GM20000 (cell line): ENCODE data around the gene SEMA5A.
A peak's percentile ranks its signal among the peaks of the same experiment; 100 is the strongest.

Source experiments
- DNase-seq: peaks from one replicate; pipeline ENCODE4 v3.0.0; 2012; ENCODE audit warnings: low spot score
- TF ChIP-seq, protein P1 (sequence below): IDR thresholded peaks from 2 replicates; pipeline ENCODE4 v1.5.1; 2012; ENCODE audit warnings: mild to moderate bottlenecking, control low read depth; ENCODE audit errors: extremely low read depth, missing control alignments

The SEMA5A gene

DNA sequence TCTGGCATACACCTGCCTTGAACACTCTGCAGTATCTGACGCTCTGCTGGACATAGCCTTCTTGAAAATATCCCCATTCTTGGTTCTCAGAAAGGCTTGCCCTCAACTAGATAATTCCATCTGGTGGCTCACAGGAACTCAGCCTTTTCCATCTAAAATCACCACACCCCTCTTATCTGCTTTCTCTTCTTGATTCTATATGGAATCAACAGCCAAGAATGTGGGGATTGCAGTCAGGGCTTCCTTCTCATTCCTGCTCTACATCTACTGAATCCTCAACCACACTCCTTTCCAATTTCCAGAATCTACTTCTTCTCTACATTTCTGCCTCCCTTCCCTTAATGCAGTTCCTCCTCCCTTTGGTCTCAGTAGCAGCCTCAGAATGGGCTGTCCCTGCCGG is 170.1 kb downstream of the SEMA5A start:
- DNase-seq = no peak
- TF ChIP-seq, protein P1, sequence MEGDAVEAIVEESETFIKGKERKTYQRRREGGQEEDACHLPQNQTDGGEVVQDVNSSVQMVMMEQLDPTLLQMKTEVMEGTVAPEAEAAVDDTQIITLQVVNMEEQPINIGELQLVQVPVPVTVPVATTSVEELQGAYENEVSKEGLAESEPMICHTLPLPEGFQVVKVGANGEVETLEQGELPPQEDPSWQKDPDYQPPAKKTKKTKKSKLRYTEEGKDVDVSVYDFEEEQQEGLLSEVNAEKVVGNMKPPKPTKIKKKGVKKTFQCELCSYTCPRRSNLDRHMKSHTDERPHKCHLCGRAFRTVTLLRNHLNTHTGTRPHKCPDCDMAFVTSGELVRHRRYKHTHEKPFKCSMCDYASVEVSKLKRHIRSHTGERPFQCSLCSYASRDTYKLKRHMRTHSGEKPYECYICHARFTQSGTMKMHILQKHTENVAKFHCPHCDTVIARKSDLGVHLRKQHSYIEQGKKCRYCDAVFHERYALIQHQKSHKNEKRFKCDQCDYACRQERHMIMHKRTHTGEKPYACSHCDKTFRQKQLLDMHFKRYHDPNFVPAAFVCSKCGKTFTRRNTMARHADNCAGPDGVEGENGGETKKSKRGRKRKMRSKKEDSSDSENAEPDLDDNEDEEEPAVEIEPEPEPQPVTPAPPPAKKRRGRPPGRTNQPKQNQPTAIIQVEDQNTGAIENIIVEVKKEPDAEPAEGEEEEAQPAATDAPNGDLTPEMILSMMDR = no peak

DNA sequence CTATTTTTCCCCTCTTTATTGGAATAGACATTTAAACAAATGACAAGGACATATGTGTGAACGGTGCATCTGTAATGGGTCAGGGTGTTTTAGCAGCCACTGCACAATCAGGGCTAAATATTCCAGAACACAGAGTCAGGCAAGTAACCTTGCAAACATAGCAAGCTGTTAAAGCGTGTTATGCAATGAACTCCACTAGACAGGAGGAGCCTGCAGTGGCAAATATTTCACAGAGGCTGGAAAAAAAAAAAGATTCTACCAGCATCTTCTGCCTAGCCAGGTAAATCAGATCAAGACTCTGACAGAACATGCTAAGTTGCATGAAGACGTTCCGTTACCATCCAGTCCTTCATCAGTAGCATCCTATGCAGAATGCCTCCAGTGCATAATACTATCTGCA is 171.8 kb downstream of the SEMA5A start:
- DNase-seq = no peak
- TF ChIP-seq, protein P1 = no peak

DNA sequence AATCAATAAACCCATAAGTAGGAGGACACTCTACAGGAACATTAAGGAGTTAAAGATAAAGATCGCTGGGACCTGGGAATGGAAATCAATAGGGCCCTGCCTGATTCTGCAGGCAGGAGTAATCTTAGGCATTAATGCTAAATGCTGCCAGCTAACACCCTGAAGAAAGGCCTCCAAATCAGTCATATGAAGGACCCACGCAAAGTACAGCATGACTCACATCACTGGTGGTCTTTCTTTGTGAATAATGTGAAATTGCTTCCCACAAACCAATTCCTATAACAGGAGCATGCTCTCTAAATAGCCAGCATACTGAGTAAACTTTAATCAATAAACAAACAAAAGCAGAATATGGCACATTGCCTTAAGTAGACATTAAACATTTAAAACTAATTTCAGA is 172.3 kb downstream of the SEMA5A start:
- TF ChIP-seq, protein P1 = no peak

DNA sequence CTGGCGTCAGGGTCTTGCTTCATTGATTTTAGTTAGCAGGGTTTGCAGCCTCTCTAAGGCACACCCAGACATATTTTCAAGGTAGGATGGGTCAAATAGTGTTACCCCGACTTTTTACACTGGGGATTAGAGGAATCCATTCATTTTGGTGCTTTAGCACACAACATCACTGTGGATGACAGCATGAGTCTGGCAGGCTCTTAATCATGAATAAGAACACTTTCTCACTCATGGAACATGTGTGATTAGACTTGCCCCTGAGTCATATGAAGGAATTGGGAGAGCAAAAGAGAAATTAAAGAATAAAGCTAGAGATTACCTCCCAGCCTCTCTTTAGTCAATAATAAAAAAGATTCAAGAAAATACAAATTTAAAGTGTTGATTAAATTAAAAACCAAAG is 175.6 kb downstream of the SEMA5A start:
- TF ChIP-seq, protein P1 = no peak
- DNase-seq = no peak

More for the DNA sequence above, 172.3 kb downstream of the SEMA5A start:
- no peak for DNase-seq

DNA sequence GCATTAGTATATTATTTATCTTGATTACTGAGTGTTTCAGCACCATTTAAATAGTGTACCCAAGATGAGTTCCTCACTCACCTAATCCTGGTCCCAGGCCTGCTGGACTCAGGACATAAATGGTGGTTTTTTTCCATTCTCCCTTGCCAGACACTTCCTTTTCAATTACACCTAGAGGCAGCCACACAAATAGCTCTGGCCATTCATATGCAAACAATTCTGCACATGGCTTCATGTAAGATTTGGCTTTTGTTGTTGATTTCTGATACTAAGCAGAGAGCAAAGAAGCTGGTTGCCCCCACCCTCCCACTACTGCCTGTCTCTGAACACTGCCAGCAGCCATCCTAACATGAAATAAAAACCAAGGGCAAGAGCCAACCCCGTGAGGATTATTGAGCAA is 180.4 kb downstream of the SEMA5A start:
- no peak for DNase-seq
- TF ChIP-seq, protein P1 = no peak

DNA sequence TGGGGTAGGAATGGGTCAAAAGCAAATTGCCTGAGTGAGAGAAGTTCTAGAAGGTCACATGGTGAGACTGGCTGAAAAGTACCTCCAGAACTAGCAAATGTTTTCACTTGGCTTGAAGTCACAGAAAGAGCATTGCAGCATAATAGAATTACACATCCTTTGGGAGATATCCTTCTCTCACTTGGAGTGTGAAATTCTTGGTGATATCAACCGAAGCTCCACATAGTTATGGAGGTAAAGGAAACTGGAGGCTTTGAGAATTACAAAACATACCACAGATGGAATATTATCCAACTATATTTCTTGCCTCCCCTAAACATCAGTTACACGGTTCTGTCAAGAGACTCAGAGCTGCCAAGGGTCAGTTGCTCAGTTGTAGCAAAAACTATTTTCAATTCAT is 182.4 kb downstream of the SEMA5A start:
- no peak for DNase-seq
- TF ChIP-seq, protein P1 = no peak

DNA sequence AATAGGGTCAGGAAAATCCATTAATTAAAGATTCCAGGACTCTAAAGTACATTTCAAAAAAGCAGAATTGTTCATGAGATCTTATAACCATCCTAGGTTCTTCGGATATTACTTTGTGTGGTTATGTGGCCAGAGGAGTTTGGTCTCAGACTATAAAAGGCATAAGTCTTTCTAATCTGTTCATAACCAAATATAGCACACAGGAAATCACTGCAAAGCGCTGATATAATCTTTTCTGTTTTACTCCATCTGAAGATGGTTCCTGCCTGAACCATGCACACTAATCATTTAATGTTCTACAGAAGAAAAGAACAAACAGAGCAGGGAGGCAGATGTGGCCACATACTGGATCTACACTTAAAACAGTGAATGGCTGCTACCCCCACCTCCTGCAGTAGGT is 182.8 kb downstream of the SEMA5A start:
- TF ChIP-seq, protein P1 = no peak
- peak; percentile 26 for DNase-seq
